ENCODE results near the gene WASF1. TPM values are rescaled to one million over a fixed set of nuclear protein-coding genes. Genes with fewer than 3 reads are reported as not detected.
"Not testable (repeated sequence)": the region's sequence is repeated elsewhere in the genome, so short reads cannot be mapped to it uniquely, and the experiment has no call there.

The WASF1 gene
- total RNA-seq, 1 donor from 2014 or later = 4.3 TPM

DNA sequence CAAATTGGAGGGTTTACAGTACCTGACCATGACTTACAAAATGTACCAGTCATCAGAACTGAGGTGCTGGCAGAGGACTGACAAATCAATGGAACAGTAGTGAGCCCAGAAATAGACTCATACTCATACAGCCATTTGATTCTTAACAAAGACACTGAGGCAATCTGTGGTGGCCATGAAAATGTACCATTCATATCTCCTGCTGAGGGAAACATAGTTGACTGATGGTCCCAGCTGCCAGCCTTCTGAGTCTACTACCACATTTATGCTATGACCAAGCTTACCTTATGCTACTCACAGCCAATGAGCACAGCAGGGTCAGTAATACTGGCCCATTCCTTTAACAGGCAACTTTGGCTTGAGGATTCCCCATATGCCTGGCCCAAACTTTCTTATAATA is 88.6 kb downstream of the WASF1 start:
- ATAC-seq = no peak
- intact Hi-C loops (cut with DNase I) = no loop called here

DNA sequence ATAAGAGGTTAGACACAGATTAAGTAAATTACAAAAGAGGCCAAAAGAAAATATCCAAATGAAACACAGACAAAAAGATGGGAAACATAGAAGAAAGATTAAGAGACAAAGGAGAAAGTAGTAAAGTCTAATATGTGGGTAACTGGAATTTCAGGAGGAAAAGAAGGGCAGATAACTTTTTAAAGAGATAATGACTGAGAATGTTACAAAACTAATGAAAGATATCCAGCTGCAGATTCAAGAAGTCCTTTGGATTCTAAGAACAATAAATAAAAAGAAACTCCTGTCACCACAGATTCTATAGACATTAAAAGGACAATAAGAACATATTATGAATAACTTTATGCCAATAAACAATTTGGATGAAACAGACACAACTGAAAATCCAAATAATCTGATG is 90.1 kb downstream of the WASF1 start:
- no peak overlapping the region for H3K27ac ChIP-seq
- TF ChIP-seq, protein P1, sequence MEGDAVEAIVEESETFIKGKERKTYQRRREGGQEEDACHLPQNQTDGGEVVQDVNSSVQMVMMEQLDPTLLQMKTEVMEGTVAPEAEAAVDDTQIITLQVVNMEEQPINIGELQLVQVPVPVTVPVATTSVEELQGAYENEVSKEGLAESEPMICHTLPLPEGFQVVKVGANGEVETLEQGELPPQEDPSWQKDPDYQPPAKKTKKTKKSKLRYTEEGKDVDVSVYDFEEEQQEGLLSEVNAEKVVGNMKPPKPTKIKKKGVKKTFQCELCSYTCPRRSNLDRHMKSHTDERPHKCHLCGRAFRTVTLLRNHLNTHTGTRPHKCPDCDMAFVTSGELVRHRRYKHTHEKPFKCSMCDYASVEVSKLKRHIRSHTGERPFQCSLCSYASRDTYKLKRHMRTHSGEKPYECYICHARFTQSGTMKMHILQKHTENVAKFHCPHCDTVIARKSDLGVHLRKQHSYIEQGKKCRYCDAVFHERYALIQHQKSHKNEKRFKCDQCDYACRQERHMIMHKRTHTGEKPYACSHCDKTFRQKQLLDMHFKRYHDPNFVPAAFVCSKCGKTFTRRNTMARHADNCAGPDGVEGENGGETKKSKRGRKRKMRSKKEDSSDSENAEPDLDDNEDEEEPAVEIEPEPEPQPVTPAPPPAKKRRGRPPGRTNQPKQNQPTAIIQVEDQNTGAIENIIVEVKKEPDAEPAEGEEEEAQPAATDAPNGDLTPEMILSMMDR (IDR thresholded peaks at IDR 0.05) = no peak
- H3K9me3 ChIP-seq = no peaks in the 10 kb centered on the region
- intact Hi-C loops (cut with DNase I) = no loop called here
- H3K36me3 ChIP-seq = no peaks in the 10 kb centered on the region
- no peak for ATAC-seq
- no peak for DNase-seq
- H3K4me1 ChIP-seq = no peaks in the 10 kb centered on the region
- H3K27me3 ChIP-seq (ENCODE audit: low read depth) = no peaks in the 10 kb centered on the region
- no peak overlapping the region for H3K4me3 ChIP-seq

More for the DNA sequence above, 88.6 kb downstream of the WASF1 start:
- Histone ChIP-seq H3K4me1 (peaks cover 2% of the 10 kb centered on the region), H3K27ac (no peak overlapping the region), H3K36me3 (no peaks in the 10 kb centered on the region), H3K27me3 (ENCODE audit: low read depth) (no peaks in the 10 kb centered on the region), H3K9me3 (no peaks in the 10 kb centered on the region), H3K4me3 (no peak overlapping the region)
- TF ChIP-seq, protein P1 (IDR thresholded peaks at IDR 0.05) = no peak
- DNase-seq = no peak

DNA sequence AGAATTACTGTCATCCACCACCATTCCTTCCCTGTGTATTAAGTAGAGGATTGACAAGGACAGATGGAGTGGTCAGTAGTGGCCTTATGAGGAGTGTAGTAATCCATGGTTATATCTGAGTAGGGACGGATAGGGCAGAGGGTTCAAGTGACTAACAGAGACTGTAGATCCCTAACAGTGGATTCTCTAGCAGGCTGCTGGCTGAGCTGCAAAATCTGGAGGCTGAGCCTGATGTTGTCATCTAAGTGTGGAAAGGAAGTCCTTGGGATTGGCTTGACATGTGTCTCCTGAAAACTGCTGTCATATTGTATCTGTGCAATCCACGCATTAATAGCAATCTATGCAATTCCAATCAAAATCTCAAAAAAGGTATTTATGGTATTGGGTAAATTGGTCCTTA is 94.2 kb downstream of the WASF1 start:
- H3K4me1 ChIP-seq = no peaks in the 10 kb centered on the region
- no peak overlapping the region for H3K4me3 ChIP-seq
- H3K27me3 ChIP-seq (ENCODE audit: low read depth) = no peaks in the 10 kb centered on the region
- no peaks in the 10 kb centered on the region for H3K9me3 ChIP-seq
- intact Hi-C loops (cut with DNase I) = no loop called here
- no peaks in the 10 kb centered on the region for H3K36me3 ChIP-seq
- ATAC-seq = no peak
- H3K27ac ChIP-seq = no peak overlapping the region
- no peak for DNase-seq
- TF ChIP-seq, protein P1 (IDR thresholded peaks at IDR 0.05) = no peak

DNA sequence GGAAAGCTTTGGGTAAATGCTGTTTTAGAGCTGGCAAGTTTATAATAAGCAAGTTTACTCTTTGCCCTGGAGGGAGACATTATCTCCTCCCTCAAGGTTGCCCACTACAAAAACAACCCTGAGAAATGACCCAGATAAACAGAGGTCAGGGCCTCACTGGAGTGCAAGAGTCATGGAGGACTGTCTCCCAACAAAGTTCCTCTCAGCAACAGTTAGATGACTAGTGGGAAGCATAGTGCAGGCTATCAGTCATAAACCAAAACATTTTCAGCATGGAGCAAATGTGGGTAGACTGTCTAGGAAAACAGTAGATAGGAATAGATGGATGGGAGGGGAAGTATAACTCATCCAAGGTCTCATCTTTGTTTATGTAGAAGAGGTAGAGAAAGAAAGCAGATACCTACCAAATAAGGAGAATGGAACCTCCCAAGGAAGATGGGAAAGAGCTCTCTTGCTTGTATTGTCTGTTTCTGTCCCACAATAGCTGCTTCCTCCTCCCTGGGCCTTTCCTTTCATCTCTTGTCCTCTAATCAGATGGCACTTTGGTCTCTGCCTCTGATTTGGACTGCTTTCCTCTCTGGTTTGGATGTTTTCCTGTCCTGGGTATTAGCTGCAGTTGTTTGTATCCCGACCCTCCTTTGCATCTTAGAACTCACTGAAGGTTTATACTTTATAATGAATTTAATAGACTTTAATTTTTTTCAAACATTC is 95.4 kb downstream of the WASF1 start:
- Histone ChIP-seq H3K9me3 (no peaks in the 10 kb centered on the region), H3K36me3 (no peaks in the 10 kb centered on the region), H3K27ac (no peak overlapping the region), H3K4me1 (no peaks in the 10 kb centered on the region), H3K27me3 (ENCODE audit: low read depth) (no peaks in the 10 kb centered on the region), H3K4me3 (no peak overlapping the region)
- TF ChIP-seq, protein P1 (IDR thresholded peaks at IDR 0.05) = no peak
- intact Hi-C loops (cut with DNase I) = no loop called here
- ATAC-seq = no peak
- no peak for DNase-seq

DNA sequence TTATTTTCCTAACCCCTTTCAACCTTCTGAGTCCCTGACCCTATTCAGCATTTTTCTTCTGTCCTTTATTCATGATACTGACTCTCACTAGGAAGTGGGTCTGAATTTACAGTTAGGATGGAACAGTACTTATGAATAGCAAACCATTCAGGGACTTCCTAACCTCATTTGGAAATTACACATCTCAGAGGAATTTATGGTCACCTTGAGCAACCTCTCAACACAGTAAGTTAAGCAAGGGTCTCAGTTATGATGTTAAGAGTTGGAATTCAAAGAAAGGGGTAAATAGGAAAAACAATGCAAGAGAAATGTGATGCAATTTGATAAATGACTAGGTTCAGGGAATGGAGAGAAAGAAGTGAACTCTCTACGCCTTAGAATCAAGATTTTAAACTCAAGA is 104.1 kb downstream of the WASF1 start:
- ATAC-seq = no peak
- H3K4me1 ChIP-seq = no peaks in the 10 kb centered on the region
- H3K27me3 ChIP-seq (ENCODE audit: low read depth) = peaks cover 3% of the 10 kb centered on the region
- H3K27ac ChIP-seq = no peak overlapping the region
- TF ChIP-seq, protein P1 (IDR thresholded peaks at IDR 0.05) = no peak
- no peak for DNase-seq
- no peaks in the 10 kb centered on the region for H3K36me3 ChIP-seq
- intact Hi-C loops (cut with DNase I) = no loop called here
- no peaks in the 10 kb centered on the region for H3K9me3 ChIP-seq
- H3K4me3 ChIP-seq = no peak overlapping the region

DNA sequence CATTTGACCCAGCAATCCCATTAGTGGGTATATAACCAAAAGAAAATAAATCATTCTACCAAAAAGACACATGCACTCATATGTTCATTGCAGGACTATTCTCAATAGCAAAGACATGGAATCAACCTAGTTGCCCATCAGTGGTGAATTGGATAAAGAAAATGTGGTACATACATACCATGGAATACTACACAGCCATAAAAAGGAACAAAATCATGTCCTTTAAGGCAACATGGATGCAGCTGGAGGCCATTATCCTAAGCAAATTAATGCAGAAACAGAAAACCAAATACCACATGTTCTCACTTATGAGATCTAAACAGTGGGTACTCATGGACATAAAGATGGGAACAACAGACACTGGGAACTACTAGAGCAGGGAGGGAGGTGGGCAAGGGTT is 106.0 kb downstream of the WASF1 start:
- H3K9me3 ChIP-seq; H3K27ac ChIP-seq; DNase-seq; H3K36me3 ChIP-seq; H3K4me3 ChIP-seq; ATAC-seq; H3K4me1 ChIP-seq; intact Hi-C loops (cut with DNase I); H3K27me3 ChIP-seq (ENCODE audit: low read depth): not testable (repeated sequence)
